Stomach (tissue), 9 donors: ENCODE data around the gene TFIP11. TPM values are rescaled to one million over a fixed set of nuclear protein-coding genes. Genes with fewer than 3 reads are reported as not detected.

ENCODE experiments used
- DNase-seq, 2 donors: peaks; one replicate each; pipeline versions ENCODE4 v3.0.0 to v3.0.0-alpha.2; 2013 to 2019
- H3K27ac ChIP-seq, 5 donors: fragments of 200-600 bp in 4 of 5; sonication (generic) in 4 of 5; one replicate each; pipeline ENCODE4 v1.5.1; 2013 to 2019; ENCODE audit warnings: mild to moderate bottlenecking in 1 of 5, moderate library complexity in 1 of 5
- H3K27me3 ChIP-seq, 3 donors: fragments of 200-600 bp; sonication (generic); one replicate each; pipeline ENCODE4 v1.5.1; 2017 to 2019; ENCODE audit warnings: mixed run types in 1 of 3
- H3K36me3 ChIP-seq, 4 donors: fragments of 200-600 bp; sonication (generic); 1 replicate in 3 of 4; 2 replicates in 1 of 4; pipeline ENCODE4 v1.5.1; 2016 to 2019
- H3K4me1 ChIP-seq, 4 donors: fragments of 200-600 bp; sonication (generic); one replicate each; pipeline ENCODE4 v1.5.1; 2016 to 2019
- H3K4me3 ChIP-seq, 4 donors: fragments of 200-600 bp; sonication (generic) in 3 of 4; one replicate each; pipeline ENCODE4 v1.5.1; 2016 to 2019; ENCODE audit warnings: mild to moderate bottlenecking in 1 of 4
- H3K9me3 ChIP-seq, 4 donors: fragments of 200-600 bp; sonication (generic); one replicate each; pipeline ENCODE4 v1.5.1; 2016 to 2019
- EP300 ChIP-seq: sonication (generic); formaldehyde crosslinking; IDR thresholded peaks from one replicate; pipeline ENCODE4 v1.6.1; 2017; ENCODE audit warnings: antibody characterized with exemption
- POLR2A ChIP-seq, 4 donors: fragments of 450-650 bp; IDR thresholded peaks; one replicate each; pipeline ENCODE4 v1.6.1; 2016; ENCODE audit warnings: antibody characterized with exemption in 4 of 4, control low read depth in 2 of 4, mild to moderate bottlenecking in 1 of 4, moderate library complexity in 1 of 4
- POLR2AphosphoS5 ChIP-seq, 3 donors: sonication (generic); formaldehyde crosslinking; IDR thresholded peaks; one replicate each; pipeline ENCODE4 v1.6.1; 2016; ENCODE audit warnings: antibody characterized with exemption in 3 of 3
- WGBS, 5 donors: extraction: QIAGEN DNeasy Blood & Tissue Kit in 3 of 5; methylation state at CpG; one replicate each; pipeline versions ENCODE4 v1.1.5 to v1.1.7; 2013 to 2018; 5-methylcytosine and 5-hydroxymethylcytosine counted together
- intact Hi-C: fragments of 100-400 bp; cut with DNase I; formaldehyde crosslinking; loops from one replicate; pipeline ENCODE4 v1.15.1; 2023; ENCODE audit warnings: low total_unique reads
- polyA plus RNA-seq, 3 donors: library from polyadenylated mRNA; stranded (reverse); fragments of 200-250 nt; gene quantifications; one replicate each; pipeline ENCODE4 v1.2.3, GENCODE V29; 2013
- total RNA-seq, 5 donors: library from RNA; depleted of rRNA; stranded (reverse); fragments of >200 nt; gene quantifications; one replicate each; pipeline versions ENCODE4 v1.1.0 to v1.2.3, GENCODE V29; 2014 to 2016
- TF ChIP-seq, protein P1 (sequence below), 7 experiments: fragments of 450-650 bp in 4 of 7; fragments of 200-600 bp in 3 of 7; sonication (generic) in 3 of 7; IDR thresholded peaks; one replicate each; pipeline ENCODE4 v1.5.1; 2016 to 2019; ENCODE audit warnings: antibody characterized with exemption in 7 of 7, control low read depth in 2 of 7, mild to moderate bottlenecking in 1 of 7
- donor health status: healthy with polysubstance abuse.
- donor health status: Bipolar disorder and iron deficiency.
- donor health status: healthy.

TFIP11 gene
- total and polyA plus RNA-seq, 8 donors: 11.6 to 48.7 (median 22.3) TPM

- Histone ChIP-seq H3K36me3 (no peaks in the 10 kb centered on the region), H3K9me3 (no peaks in the 10 kb centered on the region), H3K4me1 (peaks cover 0 to 13% (median 0%) of the 10 kb centered on the region in 4 donors), H3K4me3 (no peak overlapping the region), H3K27me3 (no peaks in the 10 kb centered on the region), H3K27ac (no peak overlapping the region)
- whole genome bisulfite sequencing, 5 donors: 89 to 94% (median 92%) methylated on average over 4 of the region's 4 CpGs
- TF ChIP-seq EP300: no peak
- TF ChIP-seq POLR2AphosphoS5 (IDR thresholded peaks at IDR 0.05): no peak
- TF ChIP-seq, protein P1, sequence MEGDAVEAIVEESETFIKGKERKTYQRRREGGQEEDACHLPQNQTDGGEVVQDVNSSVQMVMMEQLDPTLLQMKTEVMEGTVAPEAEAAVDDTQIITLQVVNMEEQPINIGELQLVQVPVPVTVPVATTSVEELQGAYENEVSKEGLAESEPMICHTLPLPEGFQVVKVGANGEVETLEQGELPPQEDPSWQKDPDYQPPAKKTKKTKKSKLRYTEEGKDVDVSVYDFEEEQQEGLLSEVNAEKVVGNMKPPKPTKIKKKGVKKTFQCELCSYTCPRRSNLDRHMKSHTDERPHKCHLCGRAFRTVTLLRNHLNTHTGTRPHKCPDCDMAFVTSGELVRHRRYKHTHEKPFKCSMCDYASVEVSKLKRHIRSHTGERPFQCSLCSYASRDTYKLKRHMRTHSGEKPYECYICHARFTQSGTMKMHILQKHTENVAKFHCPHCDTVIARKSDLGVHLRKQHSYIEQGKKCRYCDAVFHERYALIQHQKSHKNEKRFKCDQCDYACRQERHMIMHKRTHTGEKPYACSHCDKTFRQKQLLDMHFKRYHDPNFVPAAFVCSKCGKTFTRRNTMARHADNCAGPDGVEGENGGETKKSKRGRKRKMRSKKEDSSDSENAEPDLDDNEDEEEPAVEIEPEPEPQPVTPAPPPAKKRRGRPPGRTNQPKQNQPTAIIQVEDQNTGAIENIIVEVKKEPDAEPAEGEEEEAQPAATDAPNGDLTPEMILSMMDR (IDR thresholded peaks at IDR 0.05): no peak
- TF ChIP-seq POLR2A (IDR thresholded peaks at IDR 0.05): no peak
- DNase-seq: no peak
- intact Hi-C loops: no loop called here
Measured at GRCh38 chr22:26549902-26550497, 37.7 kb upstream of the TFIP11 start.

DNA sequence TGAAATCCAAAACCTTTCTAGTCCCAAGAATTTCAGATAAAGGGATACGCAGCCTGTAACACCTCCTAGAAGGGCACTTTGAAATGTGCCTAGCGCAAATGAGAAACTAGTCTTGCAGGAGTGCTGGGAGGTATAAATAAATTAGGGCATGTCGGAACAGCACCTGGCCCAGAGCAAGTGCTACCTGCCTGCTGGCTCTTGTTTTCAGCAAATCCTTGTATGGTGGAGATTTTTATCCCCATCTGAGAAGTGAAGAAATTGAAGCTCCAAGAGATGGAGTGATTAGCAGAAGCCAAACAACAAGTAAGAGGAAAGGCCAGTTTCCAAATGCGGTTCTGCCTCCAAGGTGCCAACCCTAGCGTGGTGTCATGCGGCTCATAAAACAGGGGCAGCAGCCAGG, 36.7 kb upstream of the TFIP11 start:
- WGBS, 5 donors: 68 to 91% (median 80%) methylated on average over 6 of the region's 6 CpGs
- H3K27ac ChIP-seq: no peak overlapping the region

GRCh38 chr22:26548303-26548702, 36.0 kb upstream of the TFIP11 start:
- TF ChIP-seq POLR2A (IDR thresholded peaks at IDR 0.05) (no peak), EP300 (no peak), POLR2AphosphoS5 (IDR thresholded peaks at IDR 0.05) (no peak)
- TF ChIP-seq, protein P1 (IDR thresholded peaks at IDR 0.05): no peak
- no peaks in the 10 kb centered on the region for H3K36me3 ChIP-seq
- no peak overlapping the region for H3K27ac ChIP-seq
- no peak overlapping the region for H3K4me3 ChIP-seq
- no peak for DNase-seq
- H3K27me3 ChIP-seq: no peaks in the 10 kb centered on the region
- H3K4me1 ChIP-seq: peaks cover 0 to 11% (median 0%) of the 10 kb centered on the region in 4 donors
- intact Hi-C loops: no loop called here
- 88 to 96% (median 94%) methylated on average over 3 of the region's 3 CpGs for WGBS, 5 donors
- H3K9me3 ChIP-seq: no peaks in the 10 kb centered on the region

More for the DNA sequence above, 36.7 kb upstream of the TFIP11 start:
- TF ChIP-seq, protein P1 (IDR thresholded peaks at IDR 0.05): no peak
- TF ChIP-seq POLR2A (IDR thresholded peaks at IDR 0.05) (no peak), POLR2AphosphoS5 (IDR thresholded peaks at IDR 0.05) (no peak)
- Histone ChIP-seq H3K27me3 (no peaks in the 10 kb centered on the region), H3K36me3 (no peaks in the 10 kb centered on the region), H3K4me3 (no peak overlapping the region), H3K9me3 (no peaks in the 10 kb centered on the region), H3K4me1 (peaks cover 0 to 13% (median 0%) of the 10 kb centered on the region in 4 donors)
- intact Hi-C loops: no loop called here
- DNase-seq: no peak

GRCh38 chr22:26547837-26548236, 35.6 kb upstream of the TFIP11 start:
- TF ChIP-seq, protein P1 (IDR thresholded peaks at IDR 0.05): no peak
- TF ChIP-seq POLR2A (IDR thresholded peaks at IDR 0.05) (no peak), EP300 (no peak), POLR2AphosphoS5 (IDR thresholded peaks at IDR 0.05) (no peak)
- intact Hi-C loops: no loop called here
- H3K36me3 ChIP-seq: peaks cover 0 to under 1% (median under 1%) of the 10 kb centered on the region in 4 donors

More at GRCh38 chr22:26547837-26548236, 35.6 kb upstream of the TFIP11 start:
- 89 to 94% (median 92%) methylated on average over 4 of the region's 4 CpGs for WGBS, 5 donors
- Histone ChIP-seq H3K9me3 (no peaks in the 10 kb centered on the region), H3K27me3 (no peaks in the 10 kb centered on the region), H3K4me3 (no peak overlapping the region), H3K4me1 (peaks cover 0 to 8% (median 0%) of the 10 kb centered on the region in 4 donors), H3K27ac (no peak overlapping the region)
- DNase-seq: no peak
